Liver (tissue), 3 donors: ENCODE results near the gene RNU5D-1.

Experiments
- EGR1 ChIP-seq, 2 donors: IDR thresholded peaks; 2 replicates each; pipeline ENCODE4 v1.6.1; 2016 to 2018; ENCODE audit warnings: antibody characterized with exemption in 2 of 2, low read depth in 2 of 2
- GABPA ChIP-seq, 2 donors: IDR thresholded peaks in 1 of 2; conservative IDR thresholded peaks in 1 of 2; 2 replicates each; pipeline ENCODE4 v1.6.1; 2016; ENCODE audit warnings: antibody characterized with exemption in 2 of 2, mild to moderate bottlenecking in 1 of 2, moderate library complexity in 1 of 2
- HNF4A ChIP-seq, 2 donors: conservative IDR thresholded peaks; 2 replicates each; pipeline ENCODE4 v1.6.1; 2016; ENCODE audit warnings: antibody characterized with exemption in 2 of 2, mild to moderate bottlenecking in 2 of 2
- JUND ChIP-seq, 2 donors: IDR thresholded peaks; 2 replicates each; pipeline ENCODE4 v1.6.1; 2016; ENCODE audit warnings: antibody characterized with exemption in 2 of 2
- RAD21 ChIP-seq, 2 donors: IDR thresholded peaks; 2 replicates each; pipeline ENCODE4 v1.6.1; 2016; ENCODE audit warnings: antibody characterized with exemption in 2 of 2, mild to moderate bottlenecking in 2 of 2
- RXRA ChIP-seq, 2 donors: IDR thresholded peaks; 2 replicates each; pipeline ENCODE4 v1.6.1; 2017 to 2018; ENCODE audit warnings: antibody characterized with exemption in 2 of 2, mild to moderate bottlenecking in 1 of 2
- TAF1 ChIP-seq: conservative IDR thresholded peaks from 2 replicates; pipeline ENCODE4 v1.6.1; 2016; ENCODE audit warnings: antibody characterized with exemption, mild to moderate bottlenecking
- YY1 ChIP-seq: IDR thresholded peaks from 2 replicates; pipeline ENCODE4 v1.6.1; 2016; ENCODE audit warnings: antibody characterized with exemption, mild to moderate bottlenecking
- ZBTB33 ChIP-seq: IDR thresholded peaks from 2 replicates; pipeline ENCODE4 v1.6.1; 2016; ENCODE audit warnings: antibody characterized with exemption
- TF ChIP-seq, protein P1 (sequence below): IDR thresholded peaks from 2 replicates; pipeline ENCODE4 v1.6.1; 2016; ENCODE audit warnings: antibody characterized with exemption, mild to moderate bottlenecking
- TF ChIP-seq, protein P2 (sequence below): fragments of 150-350 bp; IDR thresholded peaks from 2 replicates; pipeline ENCODE4 v1.5.1; 2017; ENCODE audit warnings: improper control_type of control experiment, low read depth, low read length; ENCODE audit not compliant: missing input control
- TF ChIP-seq, protein P3 (sequence below): IDR thresholded peaks from 2 replicates; pipeline ENCODE4 v1.6.1; 2016; ENCODE audit warnings: antibody characterized with exemption
- TF ChIP-seq, protein P4 (sequence below): IDR thresholded peaks from 2 replicates; pipeline ENCODE4 v1.6.1; 2016; ENCODE audit warnings: antibody characterized with exemption
- donor health status: healthy.
- donor health status: healthy.

GRCh38 chr1:44685218-44685617 lies 45.8 kb downstream of the RNU5D-1 start:
- TF ChIP-seq, protein P1, sequence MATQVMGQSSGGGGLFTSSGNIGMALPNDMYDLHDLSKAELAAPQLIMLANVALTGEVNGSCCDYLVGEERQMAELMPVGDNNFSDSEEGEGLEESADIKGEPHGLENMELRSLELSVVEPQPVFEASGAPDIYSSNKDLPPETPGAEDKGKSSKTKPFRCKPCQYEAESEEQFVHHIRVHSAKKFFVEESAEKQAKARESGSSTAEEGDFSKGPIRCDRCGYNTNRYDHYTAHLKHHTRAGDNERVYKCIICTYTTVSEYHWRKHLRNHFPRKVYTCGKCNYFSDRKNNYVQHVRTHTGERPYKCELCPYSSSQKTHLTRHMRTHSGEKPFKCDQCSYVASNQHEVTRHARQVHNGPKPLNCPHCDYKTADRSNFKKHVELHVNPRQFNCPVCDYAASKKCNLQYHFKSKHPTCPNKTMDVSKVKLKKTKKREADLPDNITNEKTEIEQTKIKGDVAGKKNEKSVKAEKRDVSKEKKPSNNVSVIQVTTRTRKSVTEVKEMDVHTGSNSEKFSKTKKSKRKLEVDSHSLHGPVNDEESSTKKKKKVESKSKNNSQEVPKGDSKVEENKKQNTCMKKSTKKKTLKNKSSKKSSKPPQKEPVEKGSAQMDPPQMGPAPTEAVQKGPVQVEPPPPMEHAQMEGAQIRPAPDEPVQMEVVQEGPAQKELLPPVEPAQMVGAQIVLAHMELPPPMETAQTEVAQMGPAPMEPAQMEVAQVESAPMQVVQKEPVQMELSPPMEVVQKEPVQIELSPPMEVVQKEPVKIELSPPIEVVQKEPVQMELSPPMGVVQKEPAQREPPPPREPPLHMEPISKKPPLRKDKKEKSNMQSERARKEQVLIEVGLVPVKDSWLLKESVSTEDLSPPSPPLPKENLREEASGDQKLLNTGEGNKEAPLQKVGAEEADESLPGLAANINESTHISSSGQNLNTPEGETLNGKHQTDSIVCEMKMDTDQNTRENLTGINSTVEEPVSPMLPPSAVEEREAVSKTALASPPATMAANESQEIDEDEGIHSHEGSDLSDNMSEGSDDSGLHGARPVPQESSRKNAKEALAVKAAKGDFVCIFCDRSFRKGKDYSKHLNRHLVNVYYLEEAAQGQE = no peak
- TF ChIP-seq RAD21 (IDR thresholded peaks at IDR 0.05) = no peak
- TF ChIP-seq, protein P2, sequence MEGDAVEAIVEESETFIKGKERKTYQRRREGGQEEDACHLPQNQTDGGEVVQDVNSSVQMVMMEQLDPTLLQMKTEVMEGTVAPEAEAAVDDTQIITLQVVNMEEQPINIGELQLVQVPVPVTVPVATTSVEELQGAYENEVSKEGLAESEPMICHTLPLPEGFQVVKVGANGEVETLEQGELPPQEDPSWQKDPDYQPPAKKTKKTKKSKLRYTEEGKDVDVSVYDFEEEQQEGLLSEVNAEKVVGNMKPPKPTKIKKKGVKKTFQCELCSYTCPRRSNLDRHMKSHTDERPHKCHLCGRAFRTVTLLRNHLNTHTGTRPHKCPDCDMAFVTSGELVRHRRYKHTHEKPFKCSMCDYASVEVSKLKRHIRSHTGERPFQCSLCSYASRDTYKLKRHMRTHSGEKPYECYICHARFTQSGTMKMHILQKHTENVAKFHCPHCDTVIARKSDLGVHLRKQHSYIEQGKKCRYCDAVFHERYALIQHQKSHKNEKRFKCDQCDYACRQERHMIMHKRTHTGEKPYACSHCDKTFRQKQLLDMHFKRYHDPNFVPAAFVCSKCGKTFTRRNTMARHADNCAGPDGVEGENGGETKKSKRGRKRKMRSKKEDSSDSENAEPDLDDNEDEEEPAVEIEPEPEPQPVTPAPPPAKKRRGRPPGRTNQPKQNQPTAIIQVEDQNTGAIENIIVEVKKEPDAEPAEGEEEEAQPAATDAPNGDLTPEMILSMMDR = no peak
- TF ChIP-seq, protein P3, sequence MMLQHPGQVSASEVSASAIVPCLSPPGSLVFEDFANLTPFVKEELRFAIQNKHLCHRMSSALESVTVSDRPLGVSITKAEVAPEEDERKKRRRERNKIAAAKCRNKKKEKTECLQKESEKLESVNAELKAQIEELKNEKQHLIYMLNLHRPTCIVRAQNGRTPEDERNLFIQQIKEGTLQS = no peak
- TF ChIP-seq TAF1 = no peak
- TF ChIP-seq EGR1 (IDR thresholded peaks at IDR 0.05; ENCODE audit: low read depth in 2 of 2) = no peak
- TF ChIP-seq, protein P4, sequence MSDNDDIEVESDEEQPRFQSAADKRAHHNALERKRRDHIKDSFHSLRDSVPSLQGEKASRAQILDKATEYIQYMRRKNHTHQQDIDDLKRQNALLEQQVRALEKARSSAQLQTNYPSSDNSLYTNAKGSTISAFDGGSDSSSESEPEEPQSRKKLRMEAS = no peak
- TF ChIP-seq GABPA (IDR thresholded peaks at IDR 0.05 in 1 of 2, conservative IDR thresholded peaks at IDR 0.05 in 1 of 2) = no peak
- no peak for TF ChIP-seq ZBTB33
- no peak for TF ChIP-seq HNF4A (conservative IDR thresholded peaks at IDR 0.05)
- TF ChIP-seq JUND (IDR thresholded peaks at IDR 0.05) = no peak
- no peak for TF ChIP-seq YY1
- TF ChIP-seq RXRA (IDR thresholded peaks at IDR 0.05) = no peak
